SH-SY5Y (cell line): ENCODE measurements around the gene SLC26A9.

Experiments used
- GATA2 ChIP-seq: IDR thresholded peaks from 2 replicates; pipeline ENCODE4 v1.6.1; 2011; ENCODE audit warnings: mild to moderate bottlenecking, low read depth, low read length
- GATA3 ChIP-seq: IDR thresholded peaks from 2 replicates; pipeline ENCODE4 v1.6.1; 2011; ENCODE audit warnings: low read depth, mild to moderate bottlenecking, low read length, moderate library complexity

The SLC26A9 gene

DNA sequence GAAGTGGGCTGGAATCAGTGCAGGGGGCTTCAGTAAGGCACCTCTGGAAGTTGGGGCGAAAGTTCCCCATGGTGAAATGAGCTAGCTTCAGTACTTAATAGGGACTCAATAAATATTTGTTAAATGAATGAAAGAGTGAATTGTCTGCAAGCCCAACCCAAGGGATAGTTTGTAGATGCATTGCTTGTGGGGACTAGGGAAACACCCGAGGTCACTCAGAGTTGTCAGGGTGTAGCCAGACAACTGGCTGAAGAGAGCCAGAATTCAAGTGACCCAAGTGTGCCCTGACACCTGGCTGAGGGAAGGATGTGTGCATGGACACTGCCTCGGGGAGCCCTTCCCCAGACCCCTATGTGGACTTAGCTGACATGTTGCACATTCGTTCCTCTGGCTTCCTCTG is 1.3 kb upstream of the SLC26A9 start:
- no peak for TF ChIP-seq GATA3
- no peak for TF ChIP-seq GATA2

DNA sequence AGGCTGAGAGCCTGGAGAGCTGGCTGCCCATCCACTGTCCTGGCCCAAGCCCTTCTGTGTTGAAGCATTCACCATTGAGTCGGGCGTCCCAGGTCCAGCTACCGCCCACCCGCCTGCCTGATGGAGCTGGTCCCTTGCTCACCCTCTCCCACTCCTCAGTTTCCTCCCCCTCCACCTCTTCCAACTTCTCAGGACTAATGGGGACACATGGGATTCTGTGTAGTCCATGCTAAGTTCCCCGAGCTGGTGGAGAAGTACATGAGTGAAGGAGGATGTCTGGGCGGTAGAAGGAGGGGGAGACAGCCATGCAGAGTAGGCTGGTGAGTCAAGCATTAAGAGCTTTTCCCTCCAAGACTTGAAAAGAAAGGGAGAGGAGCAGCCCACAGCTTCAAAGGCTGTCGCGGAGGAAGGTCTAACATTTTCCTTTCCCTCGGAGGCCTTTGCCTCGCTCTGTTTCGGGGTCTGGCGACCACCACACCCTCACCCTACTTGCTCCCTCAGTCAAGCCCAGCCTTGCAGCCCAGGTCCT is 561 bp downstream of the SLC26A9 start:
- TF ChIP-seq GATA3: no peak
- TF ChIP-seq GATA2: no peak

GRCh38 chr1:205940710-205941109 is 2.5 kb downstream of the SLC26A9 start:
- no peak for TF ChIP-seq GATA3
- TF ChIP-seq GATA2: no peak

- no peak for TF ChIP-seq GATA3
- TF ChIP-seq GATA2: no peak
These were observed 3.4 kb downstream of the SLC26A9 start for GRCh38 chr1:205939690-205940330.

DNA sequence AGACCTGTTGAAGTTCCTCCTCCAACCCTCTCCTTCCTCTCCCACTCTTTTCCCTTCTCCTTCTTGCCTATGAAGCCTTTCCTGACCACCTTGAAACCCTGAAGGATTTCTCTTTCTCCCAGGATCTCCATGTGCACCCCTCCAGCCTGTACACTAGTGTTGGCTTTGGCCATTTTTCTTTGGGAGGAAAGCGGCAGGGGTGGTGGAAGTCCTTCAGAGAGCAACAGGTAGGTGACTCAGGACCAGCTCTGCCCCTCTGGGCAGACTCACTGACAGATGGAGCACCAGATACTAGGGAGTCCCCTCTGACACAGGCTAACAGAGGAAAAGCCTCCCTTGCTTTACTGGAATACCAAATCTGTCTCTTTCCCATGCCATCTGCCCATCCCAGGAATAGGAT is 4.6 kb downstream of the SLC26A9 start:
- no peak for TF ChIP-seq GATA2
- no peak for TF ChIP-seq GATA3

DNA sequence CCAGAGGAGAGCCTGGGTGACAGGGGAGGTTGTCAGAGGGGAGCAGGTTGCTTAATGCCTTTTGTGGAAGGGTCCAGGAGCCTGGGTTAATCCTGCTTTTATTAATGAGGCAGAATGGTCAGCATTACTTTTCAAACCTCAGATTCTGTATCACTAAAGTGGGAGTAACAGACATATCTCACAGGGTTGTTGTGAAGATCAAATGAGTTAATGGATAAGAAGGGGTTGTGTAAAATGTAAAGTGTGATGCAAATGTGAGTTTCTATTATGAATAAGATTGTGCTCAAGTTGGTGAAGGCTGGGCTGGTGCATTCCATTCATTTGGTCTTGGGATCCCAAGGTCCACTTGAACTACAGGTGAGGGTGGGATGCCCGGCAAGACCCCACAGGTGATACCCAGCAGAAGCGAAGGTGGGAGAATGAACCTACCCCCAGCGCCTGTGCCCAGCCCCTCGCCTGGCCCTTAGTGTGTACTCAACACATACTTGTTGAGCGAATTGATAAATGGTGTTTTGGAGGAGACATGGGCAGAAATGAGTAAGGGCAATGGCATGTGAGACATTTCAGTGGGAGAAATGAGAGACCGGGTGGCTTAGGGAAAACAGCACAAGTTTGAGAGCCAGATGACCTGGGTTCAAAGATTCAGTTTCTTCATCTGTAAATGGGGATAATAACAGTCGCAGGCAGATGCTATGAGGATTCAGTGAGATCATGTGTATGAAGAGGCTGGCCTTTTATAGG is 6.2 kb downstream of the SLC26A9 start:
- TF ChIP-seq GATA2 (no peak), GATA3 (no peak)

DNA sequence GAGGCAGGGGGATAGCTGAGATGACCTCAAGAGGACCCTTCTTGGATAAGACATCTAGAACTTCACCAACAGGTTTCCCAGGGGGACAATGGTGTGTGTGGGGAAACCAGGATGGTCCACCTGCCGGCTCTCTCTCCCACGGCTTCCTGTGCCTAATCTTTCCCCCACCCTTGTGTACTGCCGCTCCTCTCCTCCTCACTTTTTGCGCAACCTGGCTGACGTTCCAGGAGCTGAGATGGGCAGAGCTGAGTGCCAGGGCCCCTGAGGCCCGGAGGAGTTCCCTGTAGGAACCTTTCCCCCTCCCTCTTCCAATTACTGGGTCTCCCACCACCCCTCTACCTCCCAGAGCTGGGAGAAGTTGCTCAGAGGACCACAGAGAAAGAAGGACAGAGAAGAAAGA is 6.9 kb downstream of the SLC26A9 start:
- TF ChIP-seq GATA2 (no peak), GATA3 (no peak)

DNA sequence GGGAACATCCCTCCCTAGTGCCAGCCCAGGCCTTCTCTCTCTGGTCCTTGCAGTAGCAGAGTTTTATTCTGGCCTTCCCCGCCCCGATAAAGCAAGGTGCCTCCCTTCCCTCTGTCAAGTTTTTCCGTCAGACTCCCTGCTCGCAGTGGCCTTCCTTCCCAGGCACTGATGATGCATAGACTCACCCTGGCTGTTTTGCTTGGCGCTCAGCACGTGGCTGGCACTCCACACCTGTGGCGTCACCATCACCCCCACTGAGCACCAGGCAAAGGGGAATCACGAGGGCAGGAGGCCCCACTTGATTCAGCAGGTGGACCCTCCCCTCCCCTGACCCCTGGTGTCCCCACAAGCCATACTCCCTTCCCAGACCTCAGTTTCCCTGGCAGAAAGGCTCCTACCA is 7.4 kb downstream of the SLC26A9 start:
- TF ChIP-seq GATA2 (no peak), GATA3 (no peak)

DNA sequence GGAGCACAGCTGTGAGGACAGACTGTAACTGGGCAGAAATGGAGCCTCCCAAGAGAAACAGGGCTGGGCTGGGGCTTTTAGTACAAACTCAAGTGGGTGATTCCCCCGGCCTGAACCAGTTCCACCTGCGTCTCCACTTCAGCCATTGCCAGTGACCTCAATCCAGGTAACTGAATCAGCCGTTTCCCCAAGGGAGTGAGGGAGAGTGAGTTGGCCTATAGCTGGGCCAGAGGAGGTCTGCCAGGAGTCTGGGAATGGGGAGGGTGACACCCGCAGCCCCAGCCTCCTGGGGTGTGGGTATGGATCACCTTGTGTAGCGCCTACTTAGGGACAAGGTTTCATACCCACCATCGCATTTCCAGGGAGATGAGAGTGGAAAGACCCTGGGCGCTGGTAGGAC is 8.5 kb downstream of the SLC26A9 start:
- no peak for TF ChIP-seq GATA3
- TF ChIP-seq GATA2: no peak

DNA sequence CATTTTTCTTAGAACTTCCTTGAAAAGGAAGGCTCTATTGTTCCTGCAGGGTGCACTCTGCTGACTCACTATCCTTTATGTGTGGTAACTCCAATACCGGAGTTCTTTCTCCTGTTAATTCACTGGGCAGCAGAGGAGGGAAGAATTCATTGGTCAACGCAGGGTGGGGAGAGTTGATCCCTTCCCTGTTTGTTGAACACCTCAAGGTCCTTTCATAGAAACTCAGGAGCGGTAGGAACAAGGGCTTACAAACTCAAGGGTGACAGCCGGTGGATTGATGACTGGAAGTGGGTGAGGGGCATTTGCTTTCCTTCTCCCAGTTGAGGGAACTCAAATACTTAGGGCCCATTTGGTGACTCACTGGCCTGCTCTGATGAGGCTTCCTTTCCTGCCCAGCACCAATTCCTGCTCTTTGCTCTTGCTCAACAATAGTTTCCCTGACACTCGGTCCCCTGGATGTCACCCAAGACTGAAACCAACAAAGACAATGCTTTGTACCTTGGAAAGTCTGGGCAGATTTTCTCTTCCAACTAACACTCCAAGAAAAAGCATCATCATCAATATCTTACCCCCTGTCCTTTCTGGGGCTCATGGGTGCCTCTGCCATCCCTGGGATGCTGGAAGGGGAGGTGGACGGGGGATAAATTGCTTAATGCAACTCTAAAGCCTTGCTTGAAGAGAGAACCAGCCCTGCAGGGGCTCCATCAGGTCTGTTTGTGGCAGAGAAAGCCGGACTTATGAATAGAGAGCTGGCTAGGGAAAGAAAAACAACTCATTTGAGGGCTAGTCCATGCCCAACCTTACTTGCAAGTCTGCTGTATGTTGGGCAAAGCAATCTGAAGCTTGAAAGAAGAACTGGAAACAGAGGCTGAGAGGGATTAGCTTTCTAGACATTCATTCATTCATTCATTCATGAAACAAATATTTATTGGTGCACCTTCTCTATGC is 9.3 kb downstream of the SLC26A9 start:
- TF ChIP-seq GATA2 (no peak), GATA3 (no peak)

DNA sequence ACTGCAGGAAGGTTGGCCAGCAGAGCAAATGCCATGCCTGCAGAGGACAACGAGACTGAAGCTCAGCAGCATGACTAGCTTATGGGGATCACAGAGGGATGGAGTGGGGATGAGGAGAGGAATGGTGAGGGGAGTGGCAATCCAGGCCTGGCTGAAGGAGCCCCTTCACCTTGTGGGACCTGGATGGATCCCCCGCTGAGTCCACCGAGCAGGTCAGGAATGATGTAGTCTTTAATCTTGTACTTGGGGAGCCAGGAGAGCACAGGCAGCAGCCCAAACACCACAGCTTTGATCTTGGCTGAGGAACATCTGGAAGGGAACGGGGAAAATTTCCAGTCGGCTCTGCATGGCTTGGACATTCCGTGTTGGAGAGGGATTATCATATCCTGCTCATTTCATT is 10.5 kb downstream of the SLC26A9 start:
- TF ChIP-seq GATA3 (no peak), GATA2 (no peak)

- TF ChIP-seq GATA2 (no peak), GATA3 (no peak)
These were observed 12.4 kb downstream of the SLC26A9 start for GRCh38 chr1:205930799-205931281.

- TF ChIP-seq GATA2: no peak
- TF ChIP-seq GATA3: no peak
These were observed 13.1 kb downstream of the SLC26A9 start for GRCh38 chr1:205930195-205930577.
